GM12878 (cell line): ENCODE measurements around the gene RNF150. TPM values are rescaled to one million over a fixed set of nuclear protein-coding genes. Genes with fewer than 3 reads are reported as not detected.

Source experiments
- ATAC-seq: fragments of 200-7000 bp; cut with Tn5 transposase; 3 replicates; pipeline ENCODE4 v1.9.1; 2020; ENCODE audit warnings: mild to moderate bottlenecking, moderate library complexity
- BruUV-seq: library from RNA; stranded (reverse); fragments of 400-500 nt; replicated peaks from 2 replicates; lab custom pipeline; 2021; lab: Mats Ljungman, UMichigan
- CTCF ChIA-PET: fragments of 300-600 bp; sonication (Branson Sonifier 250); formaldehyde crosslinking; extraction: SDS; loops from one replicate; lab custom pipeline; 2021; ENCODE audit warnings: inconsistent platforms; lab: Yijun Ruan, JAX
- POLR2A ChIA-PET: fragments of 350-600 bp; formaldehyde crosslinking; extraction: SDS; loops from one replicate; lab custom pipeline; 2021; ENCODE audit warnings: inconsistent platforms; lab: Charles Lee
- RAD21 ChIA-PET: fragments of 300-600 bp; sonication (Branson Sonifier 250); formaldehyde crosslinking; loops from one replicate; lab custom pipeline; 2023; ENCODE audit warnings: antibody characterized with exemption; ENCODE audit not compliant: unreplicated experiment; lab: Charles Lee
- SMC1A ChIA-PET: fragments of 300-600 bp; sonication (Branson Sonifier 250); formaldehyde crosslinking; loops from one replicate; lab custom pipeline; 2023; ENCODE audit not compliant: unreplicated experiment, uncharacterized antibody; lab: Charles Lee
- DNase-seq: peaks from one replicate; pipeline ENCODE4 v3.0.0-alpha.2; 2011; ENCODE audit warnings: low read depth, low spot score
- FAIRE-seq: peaks from 3 replicates; lab custom pipeline; 2011; peaks lifted over from hg19 to GRCh38; lab: Jason Lieb, UNC
- H2AFZ ChIP-seq: 2 replicates; pipeline ENCODE4 v1.6.0; 2011; ENCODE audit warnings: low read depth, low read length, control low read depth; ENCODE audit not compliant: control insufficient read depth
- H3K27ac ChIP-seq: 2 replicates; pipeline ENCODE4 v1.5.1; 2011; ENCODE audit warnings: control low read depth; ENCODE audit not compliant: control insufficient read depth, insufficient read depth
- H3K27me3 ChIP-seq, 2 experiments: replicated peaks in 1 of 2; 2 replicates each; pipeline versions ENCODE4 v1.6.0 to v1.6.1; 2011; ENCODE audit warnings: low read length in 1 of 2; ENCODE audit not compliant: control insufficient read depth in 2 of 2, insufficient read depth in 2 of 2
- H3K36me3 ChIP-seq, 2 experiments: 2 replicates each; pipeline ENCODE4 v1.5.1; 2011; ENCODE audit warnings: low read length in 1 of 2; ENCODE audit not compliant: control insufficient read depth in 2 of 2, insufficient read depth in 2 of 2
- H3K4me1 ChIP-seq: 2 replicates; pipeline ENCODE4 v1.6.1; 2011; ENCODE audit warnings: mild to moderate bottlenecking, low read length, moderate library complexity, mixed read lengths; ENCODE audit not compliant: control insufficient read depth, insufficient read depth
- H3K4me2 ChIP-seq: 2 replicates; pipeline ENCODE4 v1.6.0; 2011; ENCODE audit warnings: control low read depth; ENCODE audit not compliant: control insufficient read depth, insufficient read depth
- H3K4me3 ChIP-seq: fragments of 200-600 bp; sonication (generic); 2 replicates; pipeline ENCODE4 v1.5.1; 2016
- H3K79me2 ChIP-seq: 2 replicates; pipeline ENCODE4 v1.6.0; 2011; ENCODE audit warnings: low read length; ENCODE audit not compliant: control insufficient read depth, insufficient read depth
- H3K9ac ChIP-seq: 2 replicates; pipeline ENCODE4 v1.8.0; 2011; ENCODE audit warnings: low read length, control low read depth, mixed read lengths; ENCODE audit not compliant: control insufficient read depth, insufficient read depth
- H3K9me3 ChIP-seq: replicated peaks from 3 replicates; pipeline ENCODE4 v1.5.1; 2011; ENCODE audit warnings: mild to moderate bottlenecking, low read length; ENCODE audit not compliant: control insufficient read depth, insufficient read depth
- H4K20me1 ChIP-seq: 2 replicates; pipeline ENCODE4 v1.6.0; 2011; ENCODE audit not compliant: control insufficient read depth, insufficient read depth
- ESRRA ChIP-seq: IDR thresholded peaks from 2 replicates; pipeline ENCODE4 v1.6.1; 2012; ENCODE audit warnings: mild to moderate bottlenecking, low read length, improper control_type of control experiment
- HSF1 ChIP-seq: fragments of 150-350 bp; IDR thresholded peaks from 2 replicates; pipeline ENCODE4 v1.6.1; 2014; ENCODE audit warnings: mild to moderate bottlenecking, low read depth, low read length
- LARP7 ChIP-seq: fragments of 450-650 bp; IDR thresholded peaks from 2 replicates; pipeline ENCODE4 v1.6.1; 2017; ENCODE audit warnings: mild to moderate bottlenecking
- SMAD5 ChIP-seq: IDR thresholded peaks from 2 replicates; pipeline ENCODE4 v1.6.1; 2016; ENCODE audit warnings: antibody characterized with exemption, low read depth
- YBX1 ChIP-seq: fragments of 450-650 bp; IDR thresholded peaks from 2 replicates; pipeline ENCODE4 v1.6.1; 2016; ENCODE audit warnings: antibody characterized with exemption
- ZBTB40 ChIP-seq: fragments of 450-650 bp; IDR thresholded peaks from 2 replicates; pipeline ENCODE4 v1.6.1; 2016; ENCODE audit warnings: mild to moderate bottlenecking, moderate library complexity, borderline replicate concordance
- ZNF384 ChIP-seq: IDR thresholded peaks from 2 replicates; pipeline ENCODE4 v1.6.1; 2012; ENCODE audit warnings: low read depth, mild to moderate bottlenecking, low read length, improper control_type of control experiment, borderline replicate concordance
- ZNF592 ChIP-seq: fragments of 450-650 bp; IDR thresholded peaks from 2 replicates; pipeline ENCODE4 v1.6.1; 2017; ENCODE audit warnings: mild to moderate bottlenecking, moderate library complexity
- WGBS: methylation state at CpG from one replicate; pipeline ENCODE4 v1.1.6; 2016; ENCODE audit warnings: low lambda C conversion rate; ENCODE audit not compliant: insufficient replicate concordance, insufficient coverage; ENCODE audit errors: missing lambda C conversion rate; 5-methylcytosine and 5-hydroxymethylcytosine counted together
- in situ Hi-C: fragments of 300-500 bp; cut with MboI; formaldehyde crosslinking; loops from 9 replicates; pipeline ENCODE4 v1.14.3; 2018; ENCODE audit warnings: mixed read lengths
- intact Hi-C: fragments of 100-400 bp; cut with micrococcal nuclease; formaldehyde crosslinking; loops from one replicate; pipeline ENCODE4 v1.14.2; 2022; ENCODE audit not compliant: unreplicated experiment
- polyA plus RNA-seq, 11 experiments: library from polyadenylated mRNA; depleted of rRNA in 4 of 11; unstranded in 6 of 11; stranded (reverse) in 5 of 11; fragments of >200 nt; fragmentation: Nextera tagmentation in 4 of 11; fragmentation: Illumina TruSeq in 1 of 11; extraction: Ambion mirVana in 4 of 11; extraction: Trizol in 1 of 11; gene quantifications; 1 replicate in 1 of 11; 2 replicates in 10 of 11; pipeline versions ENCODE4 v1.2.1 to v1.2.3, GENCODE V29; 2011 to 2016; ENCODE audit warnings: inconsistent platforms in 2 of 11, missing spikeins in 2 of 11, low read depth in 1 of 11
- total RNA-seq, 4 experiments: library from RNA; depleted of rRNA in 3 of 4; stranded (reverse); fragments of >200 nt in 3 of 4; fragmentation: Illumina TruSeq in 1 of 4; extraction: Trizol in 1 of 4; gene quantifications; 2 replicates each; pipeline versions ENCODE4 v1.2.1 to v1.2.3, GENCODE V29; 2013 to 2021

Gene RNF150
- total and polyA plus RNA-seq, 10 of the 15 experiments (the other 5 are each of a cell fraction or from before 2014, with no cell fraction given), result 0.01 to 2.3 (median 0.04) TPM; not detected in 6

- TF ChIP-seq ZNF592, result no peak
Observed at GRCh38 chr4:141004823-141005222, 128.4 kb downstream of the RNF150 start (continued).

DNA sequence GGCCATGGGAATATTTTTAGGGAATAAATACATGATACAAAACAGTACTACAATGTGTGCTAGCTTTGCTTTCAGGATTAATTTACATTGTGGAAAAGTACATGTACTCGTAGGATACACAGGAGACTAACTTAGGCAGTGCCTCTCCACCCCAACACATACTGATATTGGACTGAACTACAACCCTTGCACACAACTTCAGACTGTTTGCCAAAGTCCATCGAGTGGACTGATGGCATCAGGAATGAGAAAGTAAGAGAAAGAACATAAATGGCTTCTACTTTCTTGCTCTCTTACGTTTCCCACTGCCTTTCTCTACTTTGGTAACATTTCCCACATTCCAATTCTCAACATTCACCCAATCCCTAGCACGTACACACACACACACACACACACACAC is 130.1 kb downstream of the RNF150 start:
- no peaks in the 10 kb centered on the region for H3K36me3 ChIP-seq
- H3K79me2 ChIP-seq, result no peaks in the 10 kb centered on the region
- RAD21 ChIA-PET, result no interaction called here
- no peaks in the 10 kb centered on the region for H3K27me3 ChIP-seq
- SMC1A ChIA-PET, result interaction anchor here (0.9 to 1.3 kb wide), 2 partner anchors 8 to 52 kb away, joined by 3 to 6 read pairs; no protein-coding TSS in a partner anchor
- FAIRE-seq (no peak), ATAC-seq (no peak), DNase-seq (no peak)
- no peak for TF ChIP-seq HSF1
- TF ChIP-seq LARP7, result no peak
- no peak for TF ChIP-seq YBX1
- TF ChIP-seq ZNF384, result no peak
- no peak for TF ChIP-seq ESRRA
- TF ChIP-seq SMAD5, result no peak
- TF ChIP-seq ZBTB40, result no peak
- no peaks in the 10 kb centered on the region for H3K4me1 ChIP-seq
- 0% methylated on average over 4 of the region's 4 CpGs for WGBS
- H3K9ac ChIP-seq, result no peak overlapping the region
- intact Hi-C loops, result no loop called here
- H3K9me3 ChIP-seq, result no peaks in the 10 kb centered on the region
- H3K4me2 ChIP-seq, result no peak overlapping the region
- H3K4me3 ChIP-seq, result no peak overlapping the region
- CTCF ChIA-PET, result no interaction called here
- in situ Hi-C loops, result no loop called here
- H2AFZ ChIP-seq, result no peak overlapping the region
- no TSS peak for BruUV-seq
- POLR2A ChIA-PET, result no interaction called here
- H4K20me1 ChIP-seq, result no peaks in the 10 kb centered on the region
- H3K27ac ChIP-seq, result no peak overlapping the region
